GM21723 (cell line): ENCODE data around the gene SRCIN1.
A peak's percentile ranks its signal among the peaks of the same experiment; 100 is the strongest.

ENCODE experiments used
- ATAC-seq: cut with Tn5 transposase; IDR thresholded peaks from one replicate; pipeline ENCODE4 v1.9.1; 2021; ENCODE audit warnings: mild to moderate bottlenecking, moderate library complexity; ENCODE audit not compliant: unreplicated experiment

Gene SRCIN1

GRCh38 chr17:38600416-38600815, 5.3 kb downstream of the SRCIN1 start:
- no peak for ATAC-seq

DNA sequence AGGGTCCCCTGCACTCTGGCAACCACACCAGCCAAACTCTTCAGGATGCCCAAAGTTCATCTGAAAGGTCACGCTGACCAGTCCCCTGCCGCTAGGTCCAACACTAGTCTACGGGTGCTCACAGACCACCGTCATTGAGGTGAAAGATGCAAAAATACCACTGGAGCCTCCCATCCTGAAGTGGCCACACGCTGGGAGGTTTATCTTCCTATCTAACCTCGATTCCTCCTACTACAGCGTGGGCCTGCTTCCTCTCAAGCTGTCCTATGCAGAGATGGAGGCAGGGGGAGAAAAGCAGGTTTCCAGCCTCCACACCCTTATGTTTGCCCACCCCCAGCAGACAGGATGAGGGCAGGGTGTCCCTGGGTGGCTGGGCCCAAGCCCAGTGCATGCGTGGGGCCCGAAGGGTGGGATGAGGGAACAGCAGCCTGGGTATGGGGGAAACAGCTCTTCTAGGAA, 6.3 kb downstream of the SRCIN1 start:
- no peak for ATAC-seq

- no peak for ATAC-seq
These were observed 6.8 kb downstream of the SRCIN1 start for GRCh38 chr17:38598995-38599394.

DNA sequence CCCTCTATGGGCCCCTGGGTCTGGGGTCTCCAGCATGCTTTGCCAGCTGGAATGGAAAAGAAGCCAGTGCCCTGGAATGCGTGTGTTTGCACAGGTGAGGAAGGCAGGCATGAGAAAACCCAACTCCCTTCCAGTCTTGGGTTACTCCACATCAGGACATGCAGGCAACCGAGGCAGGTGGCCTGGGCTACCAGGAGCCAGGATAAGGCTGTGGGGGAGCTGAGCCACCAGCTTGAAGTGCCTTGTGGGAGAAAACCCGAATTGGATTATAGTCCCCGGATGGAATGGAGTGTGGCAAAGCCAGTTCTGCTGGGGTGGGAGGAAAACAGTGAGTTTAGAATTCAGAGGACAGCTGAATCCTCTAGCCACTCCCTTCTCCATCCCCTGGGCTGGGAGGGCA, 7.2 kb downstream of the SRCIN1 start:
- ATAC-seq: no peak

DNA sequence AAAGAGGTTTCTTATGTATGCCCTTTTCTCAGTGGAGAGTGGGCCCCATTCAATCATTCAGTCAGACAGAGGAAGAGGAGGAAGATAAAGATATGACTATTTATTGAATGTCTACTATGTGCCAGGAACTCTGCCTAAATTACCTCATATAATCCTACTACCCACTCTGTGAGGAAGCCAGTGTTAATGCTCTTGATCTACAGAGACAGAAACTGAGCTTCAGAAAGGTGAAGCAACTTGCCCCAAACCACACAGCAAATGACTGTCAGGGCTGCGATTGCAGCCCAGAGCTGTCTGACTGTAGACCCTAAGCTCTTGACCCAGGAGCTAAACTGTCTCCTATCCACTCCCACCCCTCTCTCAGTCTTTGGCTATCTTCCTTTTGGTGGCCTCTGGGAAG, 8.4 kb downstream of the SRCIN1 start:
- ATAC-seq: no peak

- ATAC-seq: no peak
These were observed 9.1 kb downstream of the SRCIN1 start for GRCh38 chr17:38596651-38597050.

DNA sequence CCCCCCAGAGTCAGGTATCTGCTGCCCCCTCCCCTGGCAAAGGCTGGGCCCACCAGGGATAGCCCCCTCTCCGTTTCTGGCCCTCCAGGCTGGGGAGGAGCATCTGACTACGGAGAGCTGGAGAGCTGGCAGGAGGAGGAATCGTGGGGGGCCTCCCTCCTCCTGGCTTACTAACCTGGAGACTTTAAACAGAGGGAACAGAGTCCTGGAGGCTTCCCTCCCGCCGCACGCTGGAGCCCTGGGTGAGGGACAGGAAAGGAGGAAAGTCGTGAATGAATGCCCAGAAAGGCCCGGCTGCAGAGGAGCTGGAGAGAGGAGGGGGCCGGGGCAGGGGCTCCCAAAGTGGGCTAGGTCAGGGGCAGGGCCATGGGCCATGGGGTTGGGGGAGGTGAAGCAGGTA, 9.9 kb downstream of the SRCIN1 start:
- ATAC-seq: no peak

- no peak for ATAC-seq
These were observed 11.6 kb downstream of the SRCIN1 start for GRCh38 chr17:38594152-38594551.

GRCh38 chr17:38592487-38592886, 13.3 kb downstream of the SRCIN1 start:
- no peak for ATAC-seq

GRCh38 chr17:38591759-38592241, 14.0 kb downstream of the SRCIN1 start:
- ATAC-seq: no peak

DNA sequence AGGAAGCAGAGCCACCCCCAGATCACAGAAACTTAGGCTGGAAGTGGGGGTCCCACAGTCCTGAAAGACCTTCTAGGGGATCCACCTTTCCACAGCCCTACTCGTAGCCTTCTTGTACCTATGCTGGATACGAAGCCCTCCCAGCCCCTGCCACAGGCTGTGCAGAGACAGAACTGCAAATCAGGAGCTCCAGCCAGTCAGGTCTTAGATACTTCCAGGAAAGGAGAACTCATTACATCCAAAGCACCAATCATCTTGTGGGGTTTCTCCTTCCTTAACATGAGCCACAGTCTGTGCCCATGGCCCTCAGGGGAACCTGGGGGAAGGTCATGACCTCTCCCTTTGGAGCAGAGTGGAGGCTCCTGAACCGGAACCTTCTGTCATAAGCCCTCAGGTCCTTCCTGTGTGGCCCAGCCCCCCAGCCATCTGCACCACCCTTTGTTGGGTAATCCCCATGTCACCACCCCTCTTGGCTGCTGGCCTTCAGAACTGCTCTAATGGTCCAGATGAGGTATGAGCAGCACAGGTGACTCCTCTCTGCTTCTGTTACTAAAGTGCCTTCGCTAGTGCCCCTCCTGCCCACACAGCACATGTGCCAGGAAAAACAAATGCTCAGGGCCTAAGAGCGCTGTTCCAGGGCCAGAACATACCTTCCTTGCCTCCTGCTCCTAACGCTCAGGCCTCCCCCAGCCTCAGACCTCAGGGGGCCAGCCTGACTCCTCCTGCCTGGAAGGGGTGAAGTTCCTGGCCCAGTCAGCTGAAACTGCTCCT, 14.6 kb downstream of the SRCIN1 start:
- ATAC-seq: no peak

DNA sequence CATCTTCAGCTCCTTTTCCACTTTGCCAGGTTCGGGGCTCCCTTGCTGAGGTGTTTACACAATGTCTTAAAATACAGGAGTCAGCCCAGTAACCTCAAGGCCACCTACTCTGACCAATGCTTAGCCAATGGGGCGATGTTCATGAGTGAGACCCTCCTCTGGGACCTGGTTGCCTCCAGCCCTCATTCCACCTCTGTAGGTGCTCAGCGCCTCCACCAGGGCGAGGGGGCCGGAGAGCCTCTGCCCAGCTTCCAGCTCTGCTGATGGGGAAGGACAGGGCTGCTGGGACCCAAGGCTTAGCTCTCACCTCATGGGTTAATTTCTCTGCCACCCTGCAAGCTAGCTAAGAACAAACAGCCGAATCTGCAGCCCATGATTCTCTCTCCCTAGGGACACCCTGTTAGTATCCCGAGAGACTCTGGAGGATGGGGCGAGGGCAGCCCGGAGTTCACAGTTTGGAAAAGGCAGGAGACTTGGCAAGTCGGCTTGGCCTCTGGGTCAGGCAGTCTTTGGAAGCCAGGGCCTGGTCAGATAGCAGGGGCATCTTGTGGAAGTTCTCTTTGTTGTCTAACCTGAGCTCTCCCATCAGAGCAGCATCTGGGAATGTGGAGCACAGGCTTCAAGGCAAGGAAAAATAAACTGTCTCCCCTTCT, 16.2 kb downstream of the SRCIN1 start:
- no peak for ATAC-seq

- ATAC-seq: no peak
These were observed 17.0 kb downstream of the SRCIN1 start for GRCh38 chr17:38588788-38589174.

DNA sequence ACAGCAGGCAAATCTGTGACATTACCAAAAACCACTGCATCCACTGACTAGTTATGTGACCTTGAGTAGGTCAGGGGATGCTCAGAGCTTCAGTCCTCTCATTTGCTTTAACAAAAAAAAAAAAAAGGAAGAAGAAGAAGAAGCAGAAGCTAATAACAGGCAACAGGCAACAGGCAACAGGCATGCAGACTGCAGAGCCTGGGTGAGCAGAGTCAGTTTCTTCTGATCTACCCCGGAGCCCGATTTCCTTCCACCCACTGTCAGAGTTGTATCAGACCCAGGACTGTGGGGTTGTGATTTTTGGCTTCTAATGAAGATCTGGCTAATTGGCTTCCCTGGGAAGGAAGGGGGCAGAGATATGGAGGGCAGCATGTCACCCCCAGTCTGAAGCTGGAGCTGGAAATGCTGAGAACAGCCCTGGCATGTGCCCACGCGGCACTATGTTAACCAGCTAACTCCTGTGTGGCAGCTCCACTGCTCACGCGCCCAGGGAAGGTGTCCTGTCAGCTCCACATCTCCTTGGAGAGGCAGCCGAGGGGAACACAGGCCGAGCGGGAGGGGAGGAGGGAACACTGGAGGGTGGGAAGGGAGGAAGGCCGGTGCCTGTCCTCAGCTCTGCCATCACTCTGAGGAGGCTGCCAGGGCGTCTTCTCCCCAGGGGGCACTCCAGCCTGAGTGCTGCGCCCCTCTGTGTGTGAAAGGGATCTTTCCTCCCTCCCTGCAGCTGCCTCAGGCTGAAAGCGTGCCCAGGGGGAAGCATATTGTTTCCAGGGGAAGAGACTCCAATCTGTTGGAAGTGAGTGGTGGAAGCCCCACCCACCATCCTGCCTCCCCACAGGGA, 17.6 kb downstream of the SRCIN1 start:
- no peak for ATAC-seq

DNA sequence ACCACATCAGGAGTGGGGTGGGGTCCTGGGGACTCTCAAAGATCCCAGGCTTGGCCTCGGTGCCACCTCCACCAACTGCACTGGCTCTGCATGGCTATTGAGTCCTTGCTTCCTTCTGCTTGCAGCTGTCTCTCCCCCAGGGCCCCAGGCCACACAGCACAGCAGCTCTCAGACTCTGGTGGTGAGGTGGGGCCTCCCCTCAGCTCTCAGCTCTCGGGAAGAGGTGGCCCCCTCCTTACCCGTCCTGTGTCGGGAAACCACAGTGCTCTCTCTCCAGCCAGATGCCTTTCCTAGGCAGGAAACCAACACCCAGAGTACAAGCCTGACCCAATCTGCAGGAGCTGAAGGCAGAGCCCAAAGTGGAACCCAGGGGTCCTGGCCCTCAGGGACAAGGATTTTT, 18.5 kb downstream of the SRCIN1 start:
- no peak for ATAC-seq

DNA sequence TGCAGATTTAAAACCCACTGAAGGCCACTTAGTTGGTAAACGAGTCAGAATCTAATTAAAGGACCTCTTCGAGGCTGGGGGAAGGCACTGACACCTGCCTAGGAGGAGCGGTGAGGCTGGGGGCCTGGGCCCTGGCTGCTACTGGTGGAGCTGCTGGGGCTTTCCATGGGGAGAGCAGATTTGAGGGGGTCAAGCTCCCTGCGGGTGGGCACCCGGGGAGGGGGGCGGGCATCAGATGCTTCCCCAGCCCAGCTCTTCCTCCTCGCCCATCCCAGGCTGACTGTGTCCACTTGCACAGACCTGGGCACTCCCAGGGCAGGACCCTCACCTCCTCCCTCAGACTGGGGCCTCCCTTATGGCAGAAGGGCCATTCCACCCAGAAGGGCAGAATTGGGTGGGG, 19.0 kb downstream of the SRCIN1 start:
- ATAC-seq: no peak

- ATAC-seq: no peak
These were observed 19.7 kb downstream of the SRCIN1 start for GRCh38 chr17:38585918-38586529.

- ATAC-seq: no peak
These were observed 20.5 kb downstream of the SRCIN1 start for GRCh38 chr17:38585056-38585917.

GRCh38 chr17:38584350-38584925, 21.3 kb downstream of the SRCIN1 start:
- ATAC-seq: peak; percentile 61
